ENCODE data around the gene NLGN3.

DNA sequence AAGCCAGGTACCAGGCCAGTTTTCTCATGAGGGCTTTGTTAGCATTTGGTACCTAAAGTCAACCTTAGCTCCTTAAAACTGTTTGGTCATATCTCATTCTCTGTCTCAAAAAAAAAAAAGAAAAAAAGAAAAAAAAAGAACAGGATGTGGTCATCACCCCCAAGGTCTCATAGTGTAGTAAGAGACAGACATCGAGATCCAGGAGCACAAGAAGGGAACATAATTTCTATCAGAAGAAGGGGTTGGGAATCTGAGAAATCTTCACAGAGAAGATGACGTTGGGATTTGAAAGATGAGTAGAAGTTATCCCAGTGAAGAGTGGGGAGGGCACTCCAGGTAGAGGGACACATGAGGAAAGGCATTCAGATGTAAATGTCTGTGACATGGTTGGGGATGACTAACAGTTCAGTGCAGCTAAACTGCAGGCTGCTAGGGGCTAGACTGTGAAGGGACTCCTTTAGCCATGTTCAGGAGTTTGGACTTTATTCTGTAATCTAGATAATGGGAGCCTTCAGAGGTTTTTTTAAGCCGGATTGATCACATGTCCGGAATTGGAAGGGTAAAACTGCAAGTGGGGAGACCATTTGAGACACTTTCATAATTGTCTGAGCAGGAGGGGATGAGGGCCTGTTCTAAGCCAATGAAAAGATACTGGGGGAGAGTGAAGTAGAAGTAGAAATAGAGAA, 51.5 kb downstream of the NLGN3 start:
- TF ChIP-seq, protein P1, sequence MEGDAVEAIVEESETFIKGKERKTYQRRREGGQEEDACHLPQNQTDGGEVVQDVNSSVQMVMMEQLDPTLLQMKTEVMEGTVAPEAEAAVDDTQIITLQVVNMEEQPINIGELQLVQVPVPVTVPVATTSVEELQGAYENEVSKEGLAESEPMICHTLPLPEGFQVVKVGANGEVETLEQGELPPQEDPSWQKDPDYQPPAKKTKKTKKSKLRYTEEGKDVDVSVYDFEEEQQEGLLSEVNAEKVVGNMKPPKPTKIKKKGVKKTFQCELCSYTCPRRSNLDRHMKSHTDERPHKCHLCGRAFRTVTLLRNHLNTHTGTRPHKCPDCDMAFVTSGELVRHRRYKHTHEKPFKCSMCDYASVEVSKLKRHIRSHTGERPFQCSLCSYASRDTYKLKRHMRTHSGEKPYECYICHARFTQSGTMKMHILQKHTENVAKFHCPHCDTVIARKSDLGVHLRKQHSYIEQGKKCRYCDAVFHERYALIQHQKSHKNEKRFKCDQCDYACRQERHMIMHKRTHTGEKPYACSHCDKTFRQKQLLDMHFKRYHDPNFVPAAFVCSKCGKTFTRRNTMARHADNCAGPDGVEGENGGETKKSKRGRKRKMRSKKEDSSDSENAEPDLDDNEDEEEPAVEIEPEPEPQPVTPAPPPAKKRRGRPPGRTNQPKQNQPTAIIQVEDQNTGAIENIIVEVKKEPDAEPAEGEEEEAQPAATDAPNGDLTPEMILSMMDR (IDR thresholded peaks at IDR 0.05) = no peak
- TF ChIP-seq POLR2A (IDR thresholded peaks at IDR 0.05) = no peak
